DOHH2 (cell line): Measurements from ENCODE around the gene ELK3.

Source experiments
- H3F3A ChIP-seq: fragments of 200-600 bp; sonication (generic), shearing (Covaris generic); 2 replicates; pipeline ENCODE4 v1.6.0; 2016; ENCODE audit warnings: antibody characterized with exemption, mild to moderate bottlenecking; ENCODE audit not compliant: control insufficient read depth, insufficient read depth
- H3K27ac ChIP-seq: fragments of 200-600 bp; sonication (generic); 2 replicates; pipeline ENCODE4 v1.5.1; 2014; ENCODE audit warnings: low read depth, mild to moderate bottlenecking, low read length, moderate library complexity
- H3K27me3 ChIP-seq: fragments of 200-600 bp; sonication (generic); 2 replicates; pipeline ENCODE4 v1.6.1; 2014; ENCODE audit warnings: mild to moderate bottlenecking, low read length, mixed read lengths; ENCODE audit not compliant: control insufficient read depth
- H3K36me3 ChIP-seq: fragments of 200-600 bp; sonication (generic); 2 replicates; pipeline ENCODE4 v1.6.1; 2014; ENCODE audit warnings: mild to moderate bottlenecking, low read length, moderate library complexity, mixed read lengths; ENCODE audit not compliant: control insufficient read depth
- H3K4me1 ChIP-seq: fragments of 200-600 bp; sonication (generic); 2 replicates; pipeline ENCODE4 v1.6.1; 2014; ENCODE audit warnings: mild to moderate bottlenecking, low read length, mixed read lengths; ENCODE audit not compliant: control insufficient read depth
- H3K4me2 ChIP-seq: fragments of 200-600 bp; sonication (generic); 2 replicates; pipeline ENCODE4 v1.6.0; 2014; ENCODE audit warnings: mild to moderate bottlenecking, low read length, moderate library complexity
- H3K4me3 ChIP-seq: fragments of 200-600 bp; sonication (generic); 2 replicates; pipeline ENCODE4 v1.5.1; 2014; ENCODE audit warnings: mild to moderate bottlenecking, low read length, mixed read lengths
- H3K79me2 ChIP-seq: fragments of 200-600 bp; sonication (generic); 2 replicates; pipeline ENCODE4 v1.6.1; 2014; ENCODE audit warnings: mild to moderate bottlenecking, low read length, mixed read lengths; ENCODE audit not compliant: control insufficient read depth
- H3K9me2 ChIP-seq: fragments of 200-600 bp; sonication (generic); replicated peaks from 2 replicates; pipeline ENCODE4 v1.6.1; 2014; ENCODE audit warnings: mild to moderate bottlenecking, low read length, mixed read lengths; ENCODE audit not compliant: control insufficient read depth
- H3K9me3 ChIP-seq: fragments of 200-600 bp; sonication (generic); 2 replicates; pipeline ENCODE4 v1.6.1; 2014; ENCODE audit warnings: antibody characterized with exemption, low read length, mixed read lengths; ENCODE audit not compliant: control insufficient read depth, insufficient read depth
- H4K20me1 ChIP-seq: fragments of 200-600 bp; sonication (generic); 2 replicates; pipeline ENCODE4 v1.6.0; 2014; ENCODE audit warnings: low read depth, mild to moderate bottlenecking, antibody characterized with exemption, low read length, moderate library complexity; ENCODE audit not compliant: control insufficient read depth, insufficient read depth
- EZH2phosphoT487 ChIP-seq: fragments of 200-600 bp; sonication (generic); IDR thresholded peaks from 2 replicates; pipeline ENCODE4 v1.6.1; 2017; ENCODE audit warnings: borderline replicate concordance, mild to moderate bottlenecking, antibody characterized with exemption, low read length, moderate library complexity, mixed read lengths
- TF ChIP-seq, protein P1 (sequence below): fragments of 200-600 bp; sonication (generic); IDR thresholded peaks from one replicate; pipeline ENCODE4 v1.5.1; 2014; ENCODE audit warnings: antibody characterized with exemption, mild to moderate bottlenecking, low read depth, low read length; ENCODE audit not compliant: poor library complexity, severe bottlenecking

Gene ELK3

GRCh38 chr12:96260231-96260630, 66.1 kb downstream of the ELK3 start:
- H4K20me1 ChIP-seq: 0 out of 2 replicates have a peak, but pooled peaks cover 4% of the 10 kb centered on the region
- no peaks in the 10 kb centered on the region for H3K27me3 ChIP-seq
- H3K36me3 ChIP-seq: peaks cover 40% of the 10 kb centered on the region
- H3K79me2 ChIP-seq: no peaks in the 10 kb centered on the region
- no peak overlapping the region for H3K4me2 ChIP-seq
- no peaks in the 10 kb centered on the region for H3F3A ChIP-seq
- no peak overlapping the region for H3K4me3 ChIP-seq
- TF ChIP-seq, protein P1, sequence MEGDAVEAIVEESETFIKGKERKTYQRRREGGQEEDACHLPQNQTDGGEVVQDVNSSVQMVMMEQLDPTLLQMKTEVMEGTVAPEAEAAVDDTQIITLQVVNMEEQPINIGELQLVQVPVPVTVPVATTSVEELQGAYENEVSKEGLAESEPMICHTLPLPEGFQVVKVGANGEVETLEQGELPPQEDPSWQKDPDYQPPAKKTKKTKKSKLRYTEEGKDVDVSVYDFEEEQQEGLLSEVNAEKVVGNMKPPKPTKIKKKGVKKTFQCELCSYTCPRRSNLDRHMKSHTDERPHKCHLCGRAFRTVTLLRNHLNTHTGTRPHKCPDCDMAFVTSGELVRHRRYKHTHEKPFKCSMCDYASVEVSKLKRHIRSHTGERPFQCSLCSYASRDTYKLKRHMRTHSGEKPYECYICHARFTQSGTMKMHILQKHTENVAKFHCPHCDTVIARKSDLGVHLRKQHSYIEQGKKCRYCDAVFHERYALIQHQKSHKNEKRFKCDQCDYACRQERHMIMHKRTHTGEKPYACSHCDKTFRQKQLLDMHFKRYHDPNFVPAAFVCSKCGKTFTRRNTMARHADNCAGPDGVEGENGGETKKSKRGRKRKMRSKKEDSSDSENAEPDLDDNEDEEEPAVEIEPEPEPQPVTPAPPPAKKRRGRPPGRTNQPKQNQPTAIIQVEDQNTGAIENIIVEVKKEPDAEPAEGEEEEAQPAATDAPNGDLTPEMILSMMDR: no peak
- no peak for TF ChIP-seq EZH2phosphoT487
- peaks cover 12% of the 10 kb centered on the region for H3K4me1 ChIP-seq
- H3K9me2 ChIP-seq: no peaks in the 10 kb centered on the region
- no peak overlapping the region for H3K27ac ChIP-seq
- no peaks in the 10 kb centered on the region for H3K9me3 ChIP-seq

DNA sequence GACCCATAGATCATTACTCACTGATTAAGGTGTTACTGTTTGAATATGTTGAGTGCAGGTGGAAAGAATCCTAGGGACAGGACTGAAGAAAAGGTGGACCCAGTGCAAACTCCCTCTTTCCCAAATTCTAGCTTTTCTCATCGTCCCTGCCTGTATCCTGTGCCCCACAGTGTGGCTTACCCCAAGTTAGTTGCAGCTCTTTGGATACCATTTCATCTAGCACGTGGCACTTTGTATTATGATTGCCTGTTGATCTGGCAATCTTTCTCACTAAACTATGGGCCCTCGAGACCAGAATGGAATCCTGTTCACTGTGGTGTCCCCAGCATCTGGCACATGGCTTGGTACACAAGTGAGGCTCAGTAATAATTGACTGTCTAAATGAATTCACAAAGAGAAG, 66.5 kb downstream of the ELK3 start:
- peaks cover 12% of the 10 kb centered on the region for H3K4me1 ChIP-seq
- no peaks in the 10 kb centered on the region for H3K9me3 ChIP-seq
- TF ChIP-seq, protein P1: no peak
- TF ChIP-seq EZH2phosphoT487: no peak
- no peaks in the 10 kb centered on the region for H3K9me2 ChIP-seq
- H3K27ac ChIP-seq: no peak overlapping the region
- 0 out of 2 replicates have a peak, but pooled peaks cover 4% of the 10 kb centered on the region for H4K20me1 ChIP-seq
- H3F3A ChIP-seq: no peaks in the 10 kb centered on the region
- H3K27me3 ChIP-seq: no peaks in the 10 kb centered on the region
- no peaks in the 10 kb centered on the region for H3K79me2 ChIP-seq
- peaks cover 40% of the 10 kb centered on the region for H3K36me3 ChIP-seq
- no peak overlapping the region for H3K4me3 ChIP-seq
- no peak overlapping the region for H3K4me2 ChIP-seq

GRCh38 chr12:96261557-96261956, 67.4 kb downstream of the ELK3 start:
- Histone ChIP-seq H3K4me1 (peaks cover 12% of the 10 kb centered on the region), H3K9me3 (no peaks in the 10 kb centered on the region), H3F3A (no peaks in the 10 kb centered on the region), H3K4me2 (no peak overlapping the region), H3K9me2 (no peaks in the 10 kb centered on the region), H3K79me2 (no peaks in the 10 kb centered on the region), H3K4me3 (no peak overlapping the region), H4K20me1 (0 out of 2 replicates have a peak, but pooled peaks cover 4% of the 10 kb centered on the region), H3K36me3 (peaks cover 40% of the 10 kb centered on the region), H3K27ac (no peak overlapping the region), H3K27me3 (no peaks in the 10 kb centered on the region)
- no peak for TF ChIP-seq EZH2phosphoT487
- TF ChIP-seq, protein P1: no peak
